Measurements from ENCODE around the gene KANSL2. TPM values are rescaled to one million over a fixed set of nuclear protein-coding genes. Genes with fewer than 3 reads are reported as not detected.

Gene KANSL2
- total RNA-seq, 1 donor from 2014 or later: 86.2 TPM

DNA sequence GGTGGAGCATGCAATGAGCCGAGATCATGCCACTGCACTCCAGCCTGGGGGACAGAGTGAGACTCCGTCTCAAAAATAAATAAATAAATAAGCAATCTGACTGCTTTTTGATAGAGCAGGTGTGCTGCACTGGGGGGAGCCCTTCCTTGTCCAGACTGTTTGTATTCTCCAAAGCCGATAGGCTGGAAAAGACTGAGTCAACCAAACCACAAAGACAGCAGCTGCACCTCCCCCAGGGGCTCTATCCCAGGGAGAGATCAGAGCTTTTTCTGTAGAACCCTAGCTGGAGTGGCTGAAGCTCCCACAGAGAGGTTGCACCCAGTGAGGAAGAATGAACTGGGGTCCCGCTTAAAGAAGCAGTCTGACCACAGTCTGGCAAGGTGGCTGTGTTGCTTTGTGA lies 66.4 kb downstream of the KANSL2 start:
- TF ChIP-seq POLR2AphosphoS5 (IDR thresholded peaks at IDR 0.05; ENCODE audit: insufficient read depth in 1 of 2, low read depth in 1 of 2) (no peak), CTCF (IDR thresholded peaks at IDR 0.05) (no peak), POLR2A (IDR thresholded peaks at IDR 0.05) (no peak)
- H3K9me3 ChIP-seq: no peaks in the 10 kb centered on the region
- H3K4me3 ChIP-seq: no peak overlapping the region
- no peaks in the 10 kb centered on the region for H3K36me3 ChIP-seq
- no peak overlapping the region for H3K27ac ChIP-seq
- intact Hi-C loops (cut with DNase I): no loop called here
- H3K4me1 ChIP-seq: no peaks in the 10 kb centered on the region
- H3K27me3 ChIP-seq: no peaks in the 10 kb centered on the region
- no peak for DNase-seq (ENCODE audit: extremely low spot score in 2 of 2)

DNA sequence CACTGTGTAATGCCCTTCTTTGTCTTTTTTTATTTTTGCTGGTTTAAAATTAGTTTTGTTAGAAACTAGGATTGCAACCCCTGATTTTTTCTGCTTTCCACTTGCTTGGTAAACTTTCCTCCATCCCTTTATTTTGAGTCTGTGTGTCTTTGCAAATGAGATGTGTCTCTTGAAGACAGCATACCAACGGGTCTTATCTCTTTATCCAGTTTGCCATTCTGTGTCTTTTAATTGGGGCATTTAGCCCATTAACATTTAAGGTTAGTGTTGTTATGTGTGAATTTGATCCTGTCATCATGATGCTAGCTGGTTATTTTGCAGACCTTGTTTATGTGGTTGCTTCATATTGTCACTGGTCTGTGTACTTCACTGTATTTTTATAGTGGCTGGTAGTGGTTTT lies 68.7 kb downstream of the KANSL2 start:
- Histone ChIP-seq H3K27me3 (no peaks in the 10 kb centered on the region), H3K4me3 (no peak overlapping the region), H3K36me3 (no peaks in the 10 kb centered on the region), H3K27ac (no peak overlapping the region), H3K9me3 (no peaks in the 10 kb centered on the region), H3K4me1 (no peaks in the 10 kb centered on the region)
- TF ChIP-seq POLR2A (IDR thresholded peaks at IDR 0.05) (no peak), POLR2AphosphoS5 (IDR thresholded peaks at IDR 0.05; ENCODE audit: insufficient read depth in 1 of 2, low read depth in 1 of 2) (no peak)
- DNase-seq (ENCODE audit: extremely low spot score in 2 of 2): no peak
- intact Hi-C loops (cut with DNase I): no loop called here

MicroRNAs encoded within 50 kb of the gene (microRNA counts, 767-probe panel; counts per million panel counts)
- 238 to 261 counts per million in 2 donors for microRNA hsa-miR-1291

Small RNAs within 50 kb of the gene (microRNA-seq; reads per million reads assigned to microRNA genes)
- 2.4 reads per million for gene MIR1291 (ENCODE audit: borderline number of aligned reads, borderline replicate concordance)

Small RNAs within 50 kb of the gene (small RNA-seq; reads per million reads assigned to genes)
- not detected for gene MIR1291
- gene SNORA2A: 1.3 reads per million, percentile 35 among the genes with 10 or more reads in this experiment
- gene SNORA2B: 0.95 reads per million, percentile 15 among the genes with 10 or more reads in this experiment
- gene SNORA2C: not detected

Other genes with a start within 250 kb of the KANSL2 start
- not detected for gene ANP32D, start 209.7 kb downstream of the KANSL2 start, total RNA-seq
- gene C12orf54, start 199.7 kb downstream of the KANSL2 start, total RNA-seq: not detected
- gene OR8S1, start 156.6 kb downstream of the KANSL2 start, total RNA-seq: not detected
- not detected for gene LALBA, start 112.2 kb downstream of the KANSL2 start, total RNA-seq
- gene CCNT1, start 34.5 kb upstream of the KANSL2 start, total RNA-seq: 58.4 TPM
- 30.0 TPM for gene ADCY6, start 106.9 kb upstream of the KANSL2 start, total RNA-seq
- gene CACNB3, start 136.3 kb upstream of the KANSL2 start, total RNA-seq: 36.1 TPM
- 57.9 TPM for gene DDX23, start 169.9 kb upstream of the KANSL2 start, total RNA-seq
- gene RND1, start 183.6 kb upstream of the KANSL2 start, total RNA-seq: 3.9 TPM
- 16.9 TPM for gene FKBP11, start 243.3 kb upstream of the KANSL2 start, total RNA-seq